Measurements from ENCODE around the gene FBXL19. TPM values are rescaled to one million over a fixed set of nuclear protein-coding genes. Genes with fewer than 3 reads are reported as not detected.

The FBXL19 gene
- total and polyA plus RNA-seq, 5 donors from 2014 or later = 0.14 to 13.0 (median 0.19) TPM; not detected in 1

- no peak for DNase-seq
- Mint-ChIP-seq H3K36me3 (no peaks in the 10 kb centered on the region), H3K9me3 (peaks cover 0 to 1% (median 0%) of the 10 kb centered on the region in 7 donors), H3K4me3 (no peak overlapping the region), H3K27me3 (peaks cover 8% of the 10 kb centered on the region), H3K4me1 (peaks cover 0 to 9% (median 1%) of the 10 kb centered on the region in 4 donors), H3K27ac (peak overlapping the region in 1 of 3 donors; percentile 80)
- Histone ChIP-seq H3K4me1 (ENCODE audit: control insufficient read depth, insufficient read depth, low read length, poor library complexity, severe bottlenecking) (peaks cover 12% of the 10 kb centered on the region), H3K4me3 (ENCODE audit: low read depth, low read length) (no peak overlapping the region), H3K9me3 (ENCODE audit: control insufficient read depth in 2 of 2, low read length in 2 of 2) (no peaks in the 10 kb centered on the region), H3K27me3 (ENCODE audit: control insufficient read depth, insufficient read depth, low read length) (no peaks in the 10 kb centered on the region), H3K27ac (ENCODE audit: insufficient read depth, low read length, poor library complexity, severe bottlenecking) (no peak overlapping the region), H3K36me3 (ENCODE audit: control insufficient read depth, insufficient read depth, low read length) (no peaks in the 10 kb centered on the region)
- no peak for ATAC-seq (ENCODE audit: low read depth in 2 of 2)
Measured at GRCh38 chr16:30992931-30993816, 69.8 kb downstream of the FBXL19 start.

- peaks cover 14% of the 10 kb centered on the region for H3K27me3 Mint-ChIP-seq
- H3K4me3 Mint-ChIP-seq = peak overlapping the region in 3 of 4 donors; percentile 30 to 71 (median 62)
- peaks cover 0 to 1% (median 0%) of the 10 kb centered on the region in 7 donors for H3K9me3 Mint-ChIP-seq
- Histone ChIP-seq H3K36me3 (ENCODE audit: control insufficient read depth, insufficient read depth, low read length) (no peaks in the 10 kb centered on the region), H3K27ac (ENCODE audit: insufficient read depth, low read length, poor library complexity, severe bottlenecking) (no peak overlapping the region), H3K4me3 (ENCODE audit: low read depth, low read length) (no peak overlapping the region), H3K4me1 (ENCODE audit: control insufficient read depth, insufficient read depth, low read length, poor library complexity, severe bottlenecking) (peaks cover 12% of the 10 kb centered on the region), H3K27me3 (ENCODE audit: control insufficient read depth, insufficient read depth, low read length) (no peaks in the 10 kb centered on the region), H3K9me3 (ENCODE audit: control insufficient read depth in 2 of 2, low read length in 2 of 2) (no peaks in the 10 kb centered on the region)
- no peaks in the 10 kb centered on the region for H3K36me3 Mint-ChIP-seq
- DNase-seq (no peak), ATAC-seq (ENCODE audit: low read depth in 2 of 2) (no peak)
- H3K27ac Mint-ChIP-seq = no peak overlapping the region
- H3K4me1 Mint-ChIP-seq = peaks cover 0 to 9% (median 1%) of the 10 kb centered on the region in 4 donors
Measured at GRCh38 chr16:30995927-30996323, 72.6 kb downstream of the FBXL19 start.

- peak overlapping the region; percentile 51 for H3K27ac ChIP-seq (ENCODE audit: insufficient read depth, low read length, poor library complexity, severe bottlenecking)
- H3K4me1 ChIP-seq (ENCODE audit: control insufficient read depth, insufficient read depth, low read length, poor library complexity, severe bottlenecking) = peaks cover 12% of the 10 kb centered on the region
- DNase-seq (no peak), ATAC-seq (ENCODE audit: low read depth in 2 of 2) (no peak)
- Mint-ChIP-seq H3K4me1 (peaks cover 0 to 9% (median 1%) of the 10 kb centered on the region in 4 donors), H3K27ac (peak overlapping the region; percentile 52 to 79 (median 78)), H3K4me3 (peak overlapping the region; percentile 61 to 82 (median 75)), H3K27me3 (peaks cover 13% of the 10 kb centered on the region), H3K9me3 (peaks cover 0 to 1% (median 0%) of the 10 kb centered on the region in 7 donors), H3K36me3 (no peaks in the 10 kb centered on the region)
- no peaks in the 10 kb centered on the region for H3K9me3 ChIP-seq (ENCODE audit: control insufficient read depth in 2 of 2, low read length in 2 of 2)
- no peaks in the 10 kb centered on the region for H3K36me3 ChIP-seq (ENCODE audit: control insufficient read depth, insufficient read depth, low read length)
- H3K27me3 ChIP-seq (ENCODE audit: control insufficient read depth, insufficient read depth, low read length) = no peaks in the 10 kb centered on the region
- peak overlapping the region; percentile 41 for H3K4me3 ChIP-seq (ENCODE audit: low read depth, low read length)
Measured at GRCh38 chr16:30996324-30996984, 73.1 kb downstream of the FBXL19 start.

- H3K27me3 Mint-ChIP-seq = peaks cover 12% of the 10 kb centered on the region
- Histone ChIP-seq H3K4me1 (ENCODE audit: control insufficient read depth, insufficient read depth, low read length, poor library complexity, severe bottlenecking) (peaks cover 12% of the 10 kb centered on the region), H3K9me3 (ENCODE audit: control insufficient read depth in 2 of 2, low read length in 2 of 2) (no peaks in the 10 kb centered on the region), H3K27ac (ENCODE audit: insufficient read depth, low read length, poor library complexity, severe bottlenecking) (peak overlapping the region; percentile 51), H3K36me3 (ENCODE audit: control insufficient read depth, insufficient read depth, low read length) (no peaks in the 10 kb centered on the region), H3K4me3 (ENCODE audit: low read depth, low read length) (peak overlapping the region; percentile 41), H3K27me3 (ENCODE audit: control insufficient read depth, insufficient read depth, low read length) (no peaks in the 10 kb centered on the region)
- no peaks in the 10 kb centered on the region for H3K36me3 Mint-ChIP-seq
- H3K4me1 Mint-ChIP-seq = peaks cover 0 to 9% (median 1%) of the 10 kb centered on the region in 4 donors
- peaks cover 0 to 1% (median 0%) of the 10 kb centered on the region in 7 donors for H3K9me3 Mint-ChIP-seq
- DNase-seq (peak; percentile 64 to 76 (median 75)), ATAC-seq (ENCODE audit: low read depth in 2 of 2) (peak; percentile 96 to 97)
- H3K27ac Mint-ChIP-seq = peak overlapping the region; percentile 52 to 79 (median 78)
- H3K4me3 Mint-ChIP-seq = peak overlapping the region; percentile 61 to 82 (median 79)
Measured at GRCh38 chr16:30996985-30997724, 73.8 kb downstream of the FBXL19 start.

GRCh38 chr16:30997725-30998711 is 74.6 kb downstream of the FBXL19 start:
- DNase-seq = no peak
- no peak overlapping the region for H3K27ac ChIP-seq (ENCODE audit: insufficient read depth, low read length, poor library complexity, severe bottlenecking)
- H3K36me3 ChIP-seq (ENCODE audit: control insufficient read depth, insufficient read depth, low read length) = no peaks in the 10 kb centered on the region
- no peak overlapping the region for H3K4me3 ChIP-seq (ENCODE audit: low read depth, low read length)
- no peak for ATAC-seq (ENCODE audit: low read depth in 2 of 2)
- no peaks in the 10 kb centered on the region for H3K27me3 ChIP-seq (ENCODE audit: control insufficient read depth, insufficient read depth, low read length)
- Mint-ChIP-seq H3K27ac (no peak overlapping the region), H3K4me3 (peak overlapping the region; percentile 52 to 76 (median 64)), H3K27me3 (peaks cover 14% of the 10 kb centered on the region), H3K36me3 (no peaks in the 10 kb centered on the region), H3K9me3 (peaks cover 0 to 1% (median 0%) of the 10 kb centered on the region in 7 donors), H3K4me1 (peaks cover 0 to 9% (median 1%) of the 10 kb centered on the region in 4 donors)
- peaks cover 12% of the 10 kb centered on the region for H3K4me1 ChIP-seq (ENCODE audit: control insufficient read depth, insufficient read depth, low read length, poor library complexity, severe bottlenecking)
- H3K9me3 ChIP-seq (ENCODE audit: control insufficient read depth in 2 of 2, low read length in 2 of 2) = no peaks in the 10 kb centered on the region

All from CD4-positive, CD25-positive, alpha-beta regulatory T cell (primary cell).